NCI-H146 (cell line): ENCODE measurements around the gene KRT76.
"Not testable (repeated sequence)": the region's sequence is repeated elsewhere in the genome, so short reads cannot be mapped to it uniquely, and the experiment has no call there.

Experiments
- DNase-seq: peaks from one replicate; lab custom pipeline; 2025; lab: John Stamatoyannopoulos, UW

KRT76 gene

GRCh38 chr12:52781399-52782082, 4.4 kb upstream of the KRT76 start:
- DNase-seq: no peak

DNA sequence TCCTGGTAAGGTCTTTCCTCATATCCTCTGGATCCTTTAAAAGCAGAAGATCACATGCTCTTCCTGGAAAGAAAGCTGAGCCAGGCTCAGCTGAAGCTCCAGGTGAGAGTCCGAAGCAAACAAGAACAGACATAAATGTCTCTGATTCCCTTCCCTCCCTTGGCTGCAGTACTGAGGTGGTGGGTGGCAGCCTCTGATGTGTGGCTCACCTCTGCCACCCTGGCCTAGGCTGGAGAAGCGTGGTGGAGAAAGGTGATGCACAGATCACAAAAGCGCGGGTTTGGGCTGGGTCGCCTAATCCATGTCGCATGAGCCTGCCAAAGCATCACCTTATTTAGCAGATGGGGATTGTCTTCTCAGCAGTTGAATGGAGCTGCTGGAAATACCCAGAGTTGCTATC, 2.8 kb upstream of the KRT76 start:
- no peak for DNase-seq

DNA sequence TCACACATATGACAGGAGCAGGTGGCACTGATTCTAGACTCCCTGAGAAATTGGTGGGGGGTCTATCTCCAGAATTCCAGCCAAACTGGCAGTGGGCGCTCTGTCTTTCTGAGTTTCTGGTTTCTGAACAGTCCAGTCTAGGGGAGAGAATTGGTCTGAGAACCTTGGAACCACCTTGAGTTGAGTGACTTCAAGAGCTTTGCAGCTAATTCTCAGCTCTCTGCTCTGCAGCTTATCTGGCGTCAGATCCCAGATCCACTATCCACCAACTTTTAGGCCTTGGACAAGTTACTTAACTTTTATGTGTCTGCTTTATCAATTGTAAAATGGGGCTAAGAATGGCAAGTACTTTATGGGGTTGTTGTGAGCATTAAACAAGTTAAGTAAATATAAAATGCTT, 1.7 kb upstream of the KRT76 start:
- no peak for DNase-seq

- DNase-seq: no peak
Measured at GRCh38 chr12:52777566-52777965, 421 bp upstream of the KRT76 start.

GRCh38 chr12:52776435-52776834, 710 bp downstream of the KRT76 start:
- no peak for DNase-seq

DNA sequence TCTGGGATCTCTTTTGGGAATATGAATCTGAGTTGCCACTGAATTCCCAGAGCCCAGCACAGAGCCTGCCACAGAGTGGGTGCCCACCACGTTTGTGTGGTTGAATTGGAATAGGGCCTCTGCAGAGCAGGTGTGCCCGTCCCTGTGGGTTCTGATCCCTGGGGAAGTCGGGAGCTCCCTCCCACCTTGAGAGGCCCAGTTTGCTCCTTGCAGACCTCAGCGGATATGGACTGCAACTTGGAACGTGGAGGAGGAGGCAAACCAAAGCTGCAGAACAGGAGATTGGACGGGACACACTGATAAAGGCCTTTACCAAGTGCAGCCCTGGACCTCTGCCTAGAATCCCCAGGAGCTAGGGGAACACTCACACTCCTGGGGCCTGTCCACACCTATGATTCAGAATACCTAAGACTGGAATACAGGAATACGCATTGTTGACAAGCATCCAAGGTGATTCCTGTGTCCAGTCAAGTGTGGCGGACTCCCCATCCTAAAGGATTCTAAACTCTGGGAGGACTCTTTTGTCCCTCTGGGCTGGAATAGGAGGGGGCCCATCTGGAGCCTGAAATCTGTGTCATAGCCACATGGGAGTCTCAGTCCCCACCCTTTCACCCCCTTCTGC, 2.4 kb downstream of the KRT76 start:
- no peak for DNase-seq

DNA sequence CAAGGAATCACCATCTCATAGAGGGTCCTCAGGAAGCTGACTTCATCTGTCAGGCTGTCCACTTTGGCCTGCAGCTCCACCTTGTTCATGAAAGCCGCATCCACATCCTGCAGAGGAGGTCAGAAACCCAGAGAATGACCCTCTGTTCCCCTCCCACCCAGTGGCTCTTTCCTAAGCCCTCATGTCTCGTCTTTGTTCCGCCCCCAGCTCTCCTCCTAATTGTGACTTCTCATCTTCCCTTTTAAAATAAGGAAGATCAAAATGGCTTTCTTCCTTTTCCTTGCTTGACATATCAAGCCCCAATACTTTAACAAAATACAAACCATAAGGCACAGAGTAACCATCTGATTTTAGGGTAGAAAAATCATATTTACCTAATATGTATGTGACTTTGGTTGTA, 4.4 kb downstream of the KRT76 start:
- no peak for DNase-seq

GRCh38 chr12:52772188-52772587, 5.0 kb downstream of the KRT76 start:
- DNase-seq: no peak

- no peak for DNase-seq
Measured at GRCh38 chr12:52771505-52771904, 5.6 kb downstream of the KRT76 start.

DNA sequence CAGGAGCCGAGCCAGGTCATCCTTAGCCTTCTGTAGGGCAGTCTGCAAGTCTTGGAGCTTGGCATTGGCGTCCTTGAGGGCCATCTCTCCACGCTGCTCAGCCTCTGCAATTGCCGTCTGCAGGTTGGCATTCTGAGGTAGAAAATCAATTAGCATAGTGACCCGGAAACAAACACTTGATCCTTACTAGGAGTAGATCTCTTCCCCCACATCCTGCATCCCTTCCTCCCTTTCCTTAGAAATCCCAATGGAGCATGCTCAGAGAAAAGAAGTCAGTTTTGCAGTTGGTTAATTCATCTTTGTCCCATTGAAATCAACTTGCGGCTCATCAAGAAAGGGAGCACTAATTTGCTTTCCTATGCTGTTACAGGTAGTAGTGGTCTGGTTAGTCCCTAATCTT, 6.1 kb downstream of the KRT76 start:
- no peak for DNase-seq

DNA sequence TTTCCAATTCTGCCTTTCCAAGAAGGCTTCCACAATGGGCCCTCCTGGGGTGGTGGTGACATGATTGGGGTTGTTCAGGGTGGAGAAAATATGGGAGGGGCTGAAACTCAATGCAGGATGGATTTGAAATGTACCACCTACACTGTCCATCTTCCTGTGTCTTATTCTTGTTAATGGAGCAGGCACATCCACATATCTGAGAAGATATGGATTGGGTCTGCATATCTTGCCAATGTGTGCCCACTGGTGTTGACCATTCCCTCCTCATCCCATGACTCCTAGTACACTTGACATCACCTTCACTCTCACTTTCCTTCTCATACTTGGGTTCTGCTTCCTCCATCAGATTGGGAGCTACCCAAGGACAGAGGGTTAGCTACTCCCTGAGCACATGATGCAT, 7.2 kb downstream of the KRT76 start:
- DNase-seq: no peak

- DNase-seq: no peak
Measured at GRCh38 chr12:52769354-52769753, 7.8 kb downstream of the KRT76 start.

GRCh38 chr12:52768479-52769200, 8.5 kb downstream of the KRT76 start:
- no peak for DNase-seq

DNA sequence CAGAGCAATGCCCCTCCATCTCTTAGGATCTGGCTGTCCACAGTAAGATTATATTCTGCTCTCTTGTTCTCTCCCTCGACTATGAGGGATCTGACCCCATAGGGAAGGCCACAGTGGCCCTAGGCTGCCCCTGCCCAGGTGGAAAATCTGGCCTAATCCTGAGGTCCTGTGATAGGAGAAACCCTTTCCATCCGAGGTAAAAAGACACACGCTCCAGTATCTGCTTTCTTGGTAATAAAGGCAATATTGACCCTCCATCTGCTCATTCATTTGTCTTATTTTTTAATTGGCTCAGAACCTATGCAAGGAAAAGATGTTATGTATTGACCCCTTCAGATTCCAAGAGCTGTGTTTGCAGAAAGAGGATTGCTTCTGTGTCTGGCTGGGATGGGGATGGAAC, 9.7 kb downstream of the KRT76 start:
- DNase-seq: no peak

GRCh38 chr12:52767020-52767379, 10.1 kb downstream of the KRT76 start:
- DNase-seq: no peak

DNA sequence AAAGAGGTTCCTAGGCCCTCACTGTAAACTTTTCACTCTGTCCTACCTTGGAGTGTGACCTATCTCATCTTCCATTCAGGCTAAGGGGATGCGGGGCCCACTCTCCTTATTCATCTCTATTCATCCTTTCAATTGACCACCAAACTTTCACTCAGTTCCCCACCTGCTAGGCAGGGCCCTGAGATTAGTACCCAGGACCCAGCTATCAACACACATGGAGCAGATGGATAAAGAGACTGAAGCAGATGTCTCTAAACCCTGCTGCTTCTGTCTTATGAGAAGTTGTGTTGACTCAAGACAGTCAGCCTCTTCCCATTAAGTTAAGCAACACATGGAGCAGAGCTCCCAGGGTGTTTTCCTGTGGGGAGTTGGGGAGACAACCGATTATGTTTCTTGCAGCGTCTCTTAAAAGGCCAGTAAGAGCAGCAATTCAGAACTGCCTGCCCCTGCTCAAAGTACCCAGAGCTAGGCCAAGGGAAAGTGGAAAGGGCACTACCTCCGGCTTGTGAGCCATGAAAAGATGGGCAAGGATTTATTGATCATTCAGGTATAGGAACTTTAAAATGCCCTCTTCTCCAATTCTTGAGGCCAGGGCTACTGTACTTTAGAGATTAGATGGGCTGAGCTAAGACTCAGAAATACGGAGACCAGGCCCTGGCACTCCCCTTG, 10.7 kb downstream of the KRT76 start:
- no peak for DNase-seq

DNA sequence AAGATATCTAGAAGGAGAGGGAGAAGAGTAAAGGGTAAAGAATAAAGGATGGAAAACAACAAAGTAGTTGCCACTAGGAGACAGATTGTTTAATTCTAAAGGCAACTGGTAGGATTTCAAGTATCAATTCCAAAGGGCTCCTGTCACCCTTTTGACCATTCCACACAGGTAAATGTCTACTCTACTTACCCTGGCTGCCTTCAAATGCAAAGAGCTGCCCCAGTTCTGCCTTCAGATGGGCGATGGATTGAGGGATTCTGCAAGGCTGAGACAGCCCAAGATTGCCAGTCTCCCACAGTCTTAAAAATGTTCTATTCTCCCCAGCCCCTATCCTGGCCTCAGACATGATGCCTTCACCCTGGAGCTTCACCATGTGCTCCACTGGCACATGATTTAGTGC, 11.4 kb downstream of the KRT76 start:
- no peak for DNase-seq

DNA sequence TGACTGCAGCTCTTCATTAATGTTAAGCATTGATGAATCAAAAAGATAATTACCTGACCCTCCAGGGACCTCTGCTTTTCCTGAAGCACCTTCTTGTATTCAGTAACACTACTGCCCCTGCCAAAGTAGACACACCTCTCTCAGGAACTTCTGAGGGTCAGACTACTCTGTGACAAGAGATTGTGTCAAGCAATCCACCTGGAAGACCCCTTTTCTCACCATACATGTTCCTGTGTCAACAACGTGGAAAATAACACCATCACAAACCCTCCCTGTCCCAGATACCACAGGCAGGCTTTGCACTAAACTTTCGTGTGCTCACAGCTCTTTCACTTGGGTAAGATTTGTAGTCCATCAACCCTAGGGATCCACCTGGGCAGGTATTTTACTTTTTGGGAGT, 13.2 kb downstream of the KRT76 start:
- no peak for DNase-seq

DNA sequence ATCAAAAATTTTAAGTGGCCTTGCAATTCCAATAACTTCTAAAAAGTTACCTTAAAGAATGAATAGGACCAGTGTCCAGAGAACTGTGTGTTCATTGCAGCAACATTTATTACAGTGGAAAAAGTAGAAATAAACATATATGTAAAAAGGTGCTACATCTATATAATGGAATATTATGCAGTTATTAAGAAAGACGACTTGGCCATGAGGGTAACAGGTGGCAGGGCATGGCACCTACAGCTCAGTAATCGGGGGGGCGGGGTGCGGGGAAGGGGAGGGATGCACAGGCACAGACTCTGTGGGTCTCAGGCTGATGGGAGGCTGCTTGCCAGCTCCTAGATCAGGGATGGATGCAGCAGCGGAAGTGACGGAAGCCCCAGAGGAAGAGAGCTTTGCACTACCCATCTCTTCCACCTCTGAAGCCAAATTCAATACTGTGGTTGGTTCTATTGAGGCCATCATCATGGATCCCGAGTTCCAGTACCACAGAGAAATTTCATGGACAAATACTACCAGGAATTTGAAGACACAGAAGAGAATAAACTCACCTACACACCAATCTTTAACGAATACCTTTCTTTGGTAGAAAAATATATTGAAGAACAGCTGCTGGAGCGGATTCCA, 14.0 kb downstream of the KRT76 start:
- no peak for DNase-seq

- no peak for DNase-seq
Measured at GRCh38 chr12:52761802-52762201, 15.3 kb downstream of the KRT76 start.

GRCh38 chr12:52761218-52761617, 15.9 kb downstream of the KRT76 start:
- not testable (repeated sequence) for DNase-seq

GRCh38 chr12:52760623-52761022, 16.5 kb downstream of the KRT76 start:
- DNase-seq: no peak

DNA sequence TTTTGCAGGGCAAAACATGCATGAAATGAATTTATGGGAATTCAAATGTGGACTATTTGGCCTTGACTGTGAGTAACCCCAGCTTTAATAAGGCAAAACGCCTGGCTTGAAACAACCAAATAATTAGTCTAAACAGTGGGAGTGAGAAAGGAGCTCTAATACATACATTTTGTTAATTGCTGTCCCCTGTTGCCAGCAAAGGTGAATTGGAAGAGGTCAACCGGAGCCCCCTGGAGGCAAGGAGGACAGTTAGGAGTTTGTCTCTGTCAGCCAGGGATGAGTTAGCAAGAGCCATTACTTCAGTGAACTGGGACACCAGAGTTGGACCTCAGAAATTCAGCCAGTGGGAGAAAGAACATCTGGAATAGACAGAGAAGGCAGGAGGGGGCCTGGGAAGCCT, 17.4 kb downstream of the KRT76 start:
- DNase-seq: no peak
